NCI-H2081 (cell line): ENCODE data around the gene TBC1D10B.
"Not testable (repeated sequence)": the region's sequence is repeated elsewhere in the genome, so short reads cannot be mapped to it uniquely, and the experiment has no call there.

Experiments used
- DNase-seq, 2 experiments: peaks; one replicate each; lab custom pipeline; 2025; lab: John Stamatoyannopoulos, UW

Gene TBC1D10B

DNA sequence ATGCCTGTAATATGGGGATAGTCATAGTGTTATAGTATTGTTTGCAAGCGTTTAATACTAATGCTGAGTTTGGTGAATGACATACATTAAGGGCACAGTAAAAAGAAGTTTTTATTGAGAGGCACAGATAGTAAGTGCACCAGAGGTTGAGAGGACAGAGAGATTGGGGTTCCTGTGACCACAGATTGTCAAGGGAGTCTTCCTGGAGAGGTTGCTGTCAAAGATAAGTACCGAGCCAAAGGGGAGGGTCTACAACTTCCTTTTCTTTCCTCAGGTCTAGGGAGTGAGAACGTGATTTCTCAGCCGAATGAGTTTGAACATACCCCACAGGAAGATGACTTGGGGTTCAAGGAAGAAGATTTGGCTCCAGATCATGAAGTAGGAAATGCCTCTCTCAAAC lies 26.8 kb upstream of the TBC1D10B start:
- no peak for DNase-seq

GRCh38 chr16:30396627-30397026 lies 26.3 kb upstream of the TBC1D10B start:
- not testable (repeated sequence) for DNase-seq

DNA sequence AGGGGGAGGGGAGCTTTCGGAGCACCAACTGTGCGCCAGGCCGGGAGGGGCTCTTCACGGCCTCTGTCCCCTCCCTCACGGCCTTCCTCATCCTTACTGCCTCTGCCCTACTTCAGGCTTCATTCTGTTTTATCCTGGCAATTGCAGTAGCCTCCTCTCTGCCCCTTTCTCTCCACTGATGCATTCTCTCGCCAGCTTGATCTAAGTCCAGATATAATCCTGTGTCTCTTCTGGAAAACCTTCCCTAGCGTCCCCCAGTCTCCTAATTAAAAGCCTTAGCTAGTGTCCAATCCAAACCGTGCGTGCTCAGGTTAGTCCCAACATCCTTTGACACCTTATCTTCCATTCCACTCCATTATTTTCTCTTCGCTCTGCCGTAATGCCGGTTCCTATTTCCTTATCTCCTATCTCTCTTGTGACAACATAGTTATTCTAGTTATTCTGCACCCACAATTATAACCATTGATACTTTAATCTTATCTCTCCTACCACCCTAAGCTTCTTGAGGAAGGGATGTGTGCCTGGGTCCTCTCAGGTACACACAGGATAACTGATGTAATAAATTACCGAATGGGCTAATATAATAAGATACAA lies 25.8 kb upstream of the TBC1D10B start:
- peak; percentile 11 to 20 for DNase-seq

- peak; percentile 78 to 83 for DNase-seq
Measured at GRCh38 chr16:30395155-30395991, 25.1 kb upstream of the TBC1D10B start, which contains the start of gene ZNF48. Gene ZNF48, plus strand, starts transcription at chr16:30395420. Its CDS starts 375 bp downstream, at chr16:30395795.

DNA sequence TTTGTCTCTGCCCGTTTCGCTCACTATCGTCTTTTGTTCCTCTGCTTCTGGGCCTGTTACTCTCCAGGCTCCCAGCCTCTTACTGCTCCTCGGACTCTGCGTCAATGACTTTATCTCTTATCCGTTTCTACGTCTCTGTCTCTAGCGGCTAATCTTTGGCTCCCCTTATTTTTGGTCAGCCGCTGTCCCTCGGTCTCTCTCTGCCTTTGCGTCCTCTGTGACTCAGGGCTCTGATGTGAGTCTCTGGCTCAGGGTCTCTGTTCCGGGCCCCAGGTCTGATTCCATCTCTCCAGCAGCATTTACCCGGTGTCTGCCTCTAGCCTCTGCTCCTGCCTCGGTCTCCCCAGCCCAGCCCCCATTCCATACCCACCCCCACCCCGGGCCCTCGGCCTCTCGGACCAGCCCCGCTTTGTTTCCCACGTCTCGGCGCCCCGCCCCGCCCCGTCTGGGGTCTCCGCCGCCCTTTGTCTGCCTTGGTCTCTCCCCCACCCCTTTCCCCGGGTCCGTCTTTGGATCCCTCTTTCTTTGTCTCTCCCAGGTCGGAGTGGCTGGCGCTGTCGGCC lies 24.4 kb upstream of the TBC1D10B start:
- DNase-seq = no peak

- no peak for DNase-seq
Measured at GRCh38 chr16:30383521-30383920, 13.2 kb upstream of the TBC1D10B start.

DNA sequence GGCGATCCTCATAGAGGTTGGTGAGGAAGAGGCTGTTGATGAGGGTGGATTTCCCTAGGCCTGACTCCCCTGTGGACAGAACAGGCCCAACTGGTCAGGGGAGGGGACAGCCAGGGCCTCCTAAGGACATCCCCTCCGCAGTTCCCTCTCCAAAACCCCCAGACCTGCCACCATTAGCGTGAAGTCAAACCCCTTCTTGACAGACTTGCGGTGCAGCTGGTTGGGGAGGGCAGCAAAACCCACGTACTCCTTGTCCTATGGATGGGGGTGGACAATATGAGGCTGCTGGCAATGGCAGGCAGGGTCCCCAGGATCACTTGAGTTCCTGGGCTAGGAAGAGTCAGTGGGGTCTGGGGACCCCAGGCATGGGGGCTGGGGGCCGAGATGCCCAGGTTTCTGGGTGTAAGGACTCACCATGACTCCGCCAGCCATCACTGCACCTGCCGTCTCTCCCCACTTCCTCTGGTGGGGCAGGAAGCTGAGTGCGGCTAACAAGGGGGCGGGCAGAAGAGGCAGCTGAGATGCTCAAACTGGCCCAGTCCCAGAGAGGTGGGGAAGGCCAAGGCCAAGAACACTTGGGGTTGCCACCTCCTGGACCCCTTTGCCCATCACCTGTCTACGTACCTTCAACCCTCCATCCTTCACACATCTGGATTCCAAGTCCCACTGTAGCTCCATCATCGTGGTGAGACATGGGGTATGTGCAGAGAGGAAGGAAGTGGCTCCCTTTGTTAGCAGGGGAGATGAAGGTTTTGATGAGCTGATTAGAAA lies 12.0 kb upstream of the TBC1D10B start, which contains the start of gene SEPTIN1:
Gene SEPTIN1, minus strand, starts transcription at position 451 of the 771 bp plus-strand sequence. Its CDS starts 19 bp downstream, at position 432.
- no peak for DNase-seq

DNA sequence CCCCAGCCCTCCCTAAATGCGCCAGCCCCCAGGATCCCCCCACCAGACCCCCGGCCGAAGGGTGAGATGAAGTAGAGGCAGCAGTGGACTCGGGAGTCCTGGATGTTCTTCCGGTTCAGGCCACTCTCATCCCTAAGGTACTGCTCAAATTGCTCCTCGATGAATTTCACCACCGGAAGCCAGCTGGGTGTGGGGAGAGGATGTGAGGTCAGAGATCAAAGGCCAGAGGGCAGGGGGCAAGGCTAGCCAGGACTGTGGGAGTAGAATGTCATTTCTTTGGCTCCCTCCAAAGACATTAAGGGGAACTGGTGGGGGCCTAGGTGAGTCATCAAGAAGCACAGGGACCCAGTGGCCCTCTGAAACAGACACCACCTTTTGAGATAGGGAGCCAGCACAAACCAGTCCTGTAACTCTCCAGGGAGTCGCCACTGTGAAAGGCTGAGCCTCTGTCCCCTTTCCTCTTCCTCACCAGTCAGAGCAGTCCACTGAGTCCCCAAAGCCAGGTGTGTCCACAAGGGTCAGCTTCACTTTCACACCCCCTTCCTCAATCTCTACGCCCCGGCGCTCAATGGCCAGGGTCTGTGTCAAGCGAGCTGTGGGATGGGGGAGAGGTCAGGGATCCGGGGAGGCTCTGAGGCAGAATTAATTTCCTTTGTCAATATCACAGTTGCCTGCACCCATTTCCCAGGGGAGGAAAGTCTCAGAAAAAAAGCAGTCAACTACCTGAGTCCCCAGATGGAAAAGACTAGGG lies 11.2 kb upstream of the TBC1D10B start:
- no peak for DNase-seq

GRCh38 chr16:30380803-30381208 lies 10.5 kb upstream of the TBC1D10B start:
- no peak for DNase-seq

DNA sequence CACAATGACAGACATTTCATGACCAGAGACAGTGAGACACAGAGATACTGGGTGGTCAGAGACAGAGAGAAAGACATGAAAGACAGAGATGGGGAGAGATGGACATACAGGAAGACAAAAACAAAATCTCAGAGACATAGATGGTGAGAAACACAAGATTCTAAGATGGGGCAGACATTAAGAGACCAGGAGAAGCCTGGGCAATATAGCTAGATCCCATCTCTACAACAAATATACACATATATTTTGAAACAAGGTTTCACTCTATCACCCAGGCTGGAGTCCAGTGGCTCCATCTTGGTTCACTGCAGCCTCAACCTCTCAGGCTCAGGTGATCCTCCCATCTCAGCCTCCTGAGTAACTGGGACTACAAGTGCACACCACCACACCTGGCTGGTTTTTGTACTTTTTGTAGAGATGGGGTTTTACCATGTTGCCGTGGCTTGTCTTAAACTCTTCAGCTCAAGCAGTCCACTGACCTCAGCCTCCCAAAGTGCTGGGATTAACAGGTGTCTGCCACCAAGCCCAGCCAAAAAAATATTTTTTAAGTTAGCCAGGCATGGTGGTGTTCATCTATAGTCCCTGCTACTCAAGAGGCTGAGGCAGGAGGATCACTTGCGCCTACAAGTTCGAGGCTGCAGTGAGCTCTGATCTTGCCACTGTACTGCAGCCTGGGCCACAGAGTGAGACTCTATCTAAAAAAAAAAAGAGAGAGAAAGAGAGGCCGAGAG lies 9.9 kb upstream of the TBC1D10B start:
- no peak for DNase-seq

GRCh38 chr16:30379158-30379783 lies 9.0 kb upstream of the TBC1D10B start:
- no peak for DNase-seq

GRCh38 chr16:30378236-30379157 lies 8.2 kb upstream of the TBC1D10B start:
- peak; percentile 92 to 95 for DNase-seq

DNA sequence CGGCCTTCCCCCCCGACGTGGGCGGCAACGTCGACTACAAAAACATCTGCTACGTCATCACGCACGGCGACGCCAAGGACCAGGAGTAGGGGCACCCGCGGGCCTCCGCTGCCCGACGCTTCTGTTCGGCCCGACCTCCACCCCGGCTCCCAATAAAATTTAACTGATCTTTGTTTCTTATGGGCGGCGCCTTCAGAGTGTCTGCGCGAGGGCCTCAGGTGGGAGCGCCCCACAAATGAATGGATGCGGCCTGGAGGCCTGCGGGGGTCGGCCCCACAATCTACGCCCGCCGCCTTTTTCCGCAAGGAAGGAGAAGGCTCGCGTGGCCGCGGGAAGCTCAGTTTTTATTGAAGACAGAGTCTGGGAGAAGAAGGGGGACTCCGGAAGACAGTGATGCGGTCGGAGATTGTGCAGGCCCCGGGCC lies 7.5 kb upstream of the TBC1D10B start:
- DNase-seq = peak; percentile 75 to 80

- no peak for DNase-seq
Measured at GRCh38 chr16:30377050-30377811, 6.9 kb upstream of the TBC1D10B start.

DNA sequence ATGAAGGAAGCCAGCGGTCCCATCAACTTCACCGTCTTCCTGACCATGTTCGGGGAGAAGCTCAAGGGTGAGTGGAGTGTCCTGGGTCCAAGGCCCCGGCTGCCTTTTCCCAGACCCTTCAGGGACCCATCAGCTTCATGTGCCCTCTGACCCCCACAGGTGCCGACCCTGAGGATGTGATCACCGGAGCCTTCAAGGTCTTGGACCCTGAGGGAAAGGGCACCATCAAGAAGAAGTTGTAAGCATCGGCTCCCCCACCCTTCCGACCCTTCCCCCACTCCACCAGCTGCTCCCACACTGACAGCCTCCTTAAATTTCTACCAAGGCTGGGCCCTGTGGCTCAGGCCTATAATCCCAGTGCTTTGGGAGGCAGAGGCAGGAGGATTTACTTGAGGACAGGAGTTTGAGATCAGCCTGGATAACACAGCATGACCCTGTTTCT lies 6.2 kb upstream of the TBC1D10B start:
- no peak for DNase-seq

GRCh38 chr16:30375864-30376263 lies 5.6 kb upstream of the TBC1D10B start:
- DNase-seq = no peak

DNA sequence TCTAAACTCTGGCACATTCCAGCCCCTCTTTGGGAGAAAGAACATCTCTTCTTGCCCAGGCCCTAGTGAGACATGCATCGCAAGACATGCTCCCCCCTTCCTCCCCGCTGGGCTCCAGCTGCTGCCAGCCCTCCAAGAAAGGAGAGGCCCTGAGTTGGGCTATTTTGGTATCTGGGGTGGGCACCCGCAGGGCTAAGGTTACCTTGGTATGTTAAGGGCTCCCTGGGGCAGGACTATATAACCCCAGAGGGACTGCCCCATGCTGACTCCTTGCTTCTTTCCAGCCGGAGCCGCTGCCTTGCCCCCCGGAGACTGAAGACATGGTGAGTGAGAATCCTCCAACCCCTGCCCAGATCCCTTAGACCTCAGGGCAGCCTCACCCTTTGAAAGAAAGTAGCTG lies 4.2 kb upstream of the TBC1D10B start, which contains the start of gene MYL11:
Gene MYL11, plus strand, starts transcription at position 265 of the 400 bp plus-strand sequence. Its CDS starts 56 bp downstream, at position 321.
- no peak for DNase-seq

DNA sequence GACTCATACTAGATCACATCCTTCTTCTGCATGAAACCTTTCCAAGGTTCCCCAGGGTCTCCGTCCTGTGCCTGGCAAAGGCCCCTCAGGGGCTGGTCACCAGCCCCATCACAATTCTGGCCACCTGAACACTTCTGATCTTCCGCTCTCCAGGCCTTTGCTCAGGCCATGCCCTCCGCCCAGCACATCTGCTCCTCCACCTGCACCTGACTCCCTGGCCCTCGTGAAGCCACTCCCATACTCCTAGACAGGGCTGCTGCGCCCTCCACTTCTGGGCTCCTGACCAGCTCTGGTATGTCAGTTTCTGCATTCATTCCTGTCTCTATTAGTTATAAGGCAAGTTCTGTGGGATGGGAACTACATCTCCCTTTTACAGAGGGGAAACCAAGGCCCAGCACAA lies 2.4 kb upstream of the TBC1D10B start:
- no peak for DNase-seq
